Measurements from ENCODE around the gene F3. TPM values are rescaled to one million over a fixed set of nuclear protein-coding genes. Genes with fewer than 3 reads are reported as not detected.

F3 gene
- total and polyA plus RNA-seq, 2 donors (not counting 1 experiment from before 2014, with no cell fraction given) = 0.25 TPM; not detected in 1

GRCh38 chr1:94519351-94519750, 22.2 kb downstream of the F3 start:
- no peak overlapping the region for H3K27ac Mint-ChIP-seq
- no peaks in the 10 kb centered on the region for H4K20me1 ChIP-seq (ENCODE audit: control insufficient read depth, insufficient read depth, low read length, poor library complexity, severe bottlenecking)
- ATAC-seq (ENCODE audit: low read depth) = no peak
- no peak overlapping the region for H3K4me3 Mint-ChIP-seq
- POLR2A ChIA-PET = no interaction called here
- H2AFZ ChIP-seq (ENCODE audit: insufficient read depth, low read depth, low read length, poor library complexity, severe bottlenecking) = no peak overlapping the region
- no peaks in the 10 kb centered on the region for H3K27me3 ChIP-seq (replicated peaks in 1 of 4; ENCODE audit: control extremely low read depth in 1 of 4, control insufficient read depth in 3 of 4, insufficient read depth in 4 of 4, low read length in 3 of 4)
- no peak overlapping the region for H3K4me3 ChIP-seq (ENCODE audit: control extremely low read depth in 1 of 5, extremely low read depth in 1 of 5, insufficient read depth in 1 of 5, low read depth in 2 of 5, low read length in 4 of 5)
- H3K27ac ChIP-seq (ENCODE audit: low read length in 2 of 2) = no peak overlapping the region
- no peak overlapping the region for H3K9ac ChIP-seq (ENCODE audit: low read length)
- H3K36me3 ChIP-seq (replicated peaks in 1 of 2; ENCODE audit: control extremely low read depth in 1 of 2, control insufficient read depth in 1 of 2, extremely low read depth in 1 of 2, insufficient read depth in 2 of 2, low read length in 1 of 2) = peaks cover 0 to 3% of the 10 kb centered on the region in 2 experiments
- CTCF ChIA-PET = interaction anchor here (1.5 to 6.6 kb wide), 2 partner anchors 283 to 285 kb away, joined by 3 to 64 read pairs; no protein-coding TSS in a partner anchor
- no peak overlapping the region for H3K4me2 ChIP-seq (replicated peaks; ENCODE audit: low read depth, low read length, poor library complexity, severe bottlenecking)
- H3K9me3 Mint-ChIP-seq (ENCODE audit: insufficient read depth) = no peaks in the 10 kb centered on the region
- DNase-seq = no peak
- H3K27me3 Mint-ChIP-seq = peaks cover 3% of the 10 kb centered on the region
- H3K9me3 ChIP-seq (ENCODE audit: control extremely low read depth in 1 of 3, control insufficient read depth in 2 of 3, insufficient read depth in 1 of 3, low read length in 2 of 3) = no peaks in the 10 kb centered on the region
- no CpG with 5 or more reads among the region's 2 CpGs for WGBS (ENCODE audit: insufficient coverage)
- no peaks in the 10 kb centered on the region for H3K4me1 ChIP-seq (ENCODE audit: control insufficient read depth in 2 of 2, insufficient read depth in 2 of 2, low read length in 2 of 2)
- no peak for TF ChIP-seq CTCF (IDR thresholded peaks at IDR 0.05)
- TF ChIP-seq EZH2 (IDR thresholded peaks at IDR 0.05; ENCODE audit: borderline replicate concordance, insufficient read depth, low read depth, low read length, poor library complexity, severe bottlenecking) = no peak
- H3K79me2 ChIP-seq (ENCODE audit: control insufficient read depth, insufficient read depth, low read length) = no peaks in the 10 kb centered on the region
- intact Hi-C loops (cut with micrococcal nuclease) = loop anchor here (10.0 kb wide), 1 partner anchor 525 kb away; no protein-coding TSS in a partner anchor
- no peaks in the 10 kb centered on the region for H3K4me1 Mint-ChIP-seq

- Histone ChIP-seq H3K4me1 (ENCODE audit: control insufficient read depth in 2 of 2, insufficient read depth in 2 of 2, low read length in 2 of 2) (no peaks in the 10 kb centered on the region), H4K20me1 (ENCODE audit: control insufficient read depth, insufficient read depth, low read length, poor library complexity, severe bottlenecking) (no peaks in the 10 kb centered on the region), H3K4me2 (replicated peaks; ENCODE audit: low read depth, low read length, poor library complexity, severe bottlenecking) (no peak overlapping the region), H3K4me3 (ENCODE audit: control extremely low read depth in 1 of 5, extremely low read depth in 1 of 5, insufficient read depth in 1 of 5, low read depth in 2 of 5, low read length in 4 of 5) (no peak overlapping the region), H3K9ac (ENCODE audit: low read length) (no peak overlapping the region), H2AFZ (ENCODE audit: insufficient read depth, low read depth, low read length, poor library complexity, severe bottlenecking) (no peak overlapping the region), H3K27me3 (replicated peaks in 1 of 4; ENCODE audit: control extremely low read depth in 1 of 4, control insufficient read depth in 3 of 4, insufficient read depth in 4 of 4, low read length in 3 of 4) (no peaks in the 10 kb centered on the region), H3K36me3 (replicated peaks in 1 of 2; ENCODE audit: control extremely low read depth in 1 of 2, control insufficient read depth in 1 of 2, extremely low read depth in 1 of 2, insufficient read depth in 2 of 2, low read length in 1 of 2) (peaks cover 0 to 3% of the 10 kb centered on the region in 2 experiments), H3K79me2 (ENCODE audit: control insufficient read depth, insufficient read depth, low read length) (no peaks in the 10 kb centered on the region), H3K27ac (ENCODE audit: low read length in 2 of 2) (no peak overlapping the region), H3K9me3 (ENCODE audit: control extremely low read depth in 1 of 3, control insufficient read depth in 2 of 3, insufficient read depth in 1 of 3, low read length in 2 of 3) (no peaks in the 10 kb centered on the region)
- intact Hi-C loops (cut with micrococcal nuclease) = loop anchor here (10.0 kb wide), 1 partner anchor 529 kb away; no protein-coding TSS in a partner anchor
- no peak overlapping the region for H3K4me3 Mint-ChIP-seq
- no peaks in the 10 kb centered on the region for H3K9me3 Mint-ChIP-seq (ENCODE audit: insufficient read depth)
- H3K27me3 Mint-ChIP-seq = no peaks in the 10 kb centered on the region
- ChIA-PET CTCF (interaction anchor here (1.7 to 6.6 kb wide), 2 partner anchors 12 to 289 kb away, joined by 5 to 64 read pairs; no protein-coding TSS in a partner anchor), POLR2A (no interaction called here)
- H3K27ac Mint-ChIP-seq = no peak overlapping the region
- TF ChIP-seq CTCF (IDR thresholded peaks at IDR 0.05) = no peak
- no peak for TF ChIP-seq EZH2 (IDR thresholded peaks at IDR 0.05; ENCODE audit: borderline replicate concordance, insufficient read depth, low read depth, low read length, poor library complexity, severe bottlenecking)
- WGBS (ENCODE audit: insufficient coverage) = no CpG with 5 or more reads among the region's 1 CpG
- H3K4me1 Mint-ChIP-seq = no peaks in the 10 kb centered on the region
- no peak for DNase-seq
- no peak for ATAC-seq (ENCODE audit: low read depth)
These were observed 26.1 kb downstream of the F3 start for GRCh38 chr1:94515296-94515947.

Data from B cell (primary cell).